Sigmoid colon (tissue), 7 donors: ENCODE data around the gene PPFIA3. TPM values are rescaled to one million over a fixed set of nuclear protein-coding genes. Genes with fewer than 3 reads are reported as not detected.

Source experiments
- DNase-seq: peaks from one replicate; pipeline ENCODE4 v3.0.0-alpha.2; 2019
- H3K27ac ChIP-seq, 4 donors: fragments of 200-600 bp; sonication (generic); one replicate each; pipeline ENCODE4 v1.5.1; 2016 to 2019; ENCODE audit warnings: mild to moderate bottlenecking in 1 of 4
- H3K27me3 ChIP-seq, 3 donors: fragments of 200-600 bp; sonication (generic); one replicate each; pipeline ENCODE4 v1.5.1; 2019; ENCODE audit warnings: mild to moderate bottlenecking in 1 of 3
- H3K36me3 ChIP-seq, 4 donors: fragments of 200-600 bp; sonication (generic); one replicate each; pipeline ENCODE4 v1.5.1; 2016 to 2019
- H3K4me1 ChIP-seq, 4 donors: fragments of 200-600 bp; sonication (generic); one replicate each; pipeline ENCODE4 v1.5.1; 2017 to 2019
- H3K4me3 ChIP-seq, 4 donors: fragments of 200-600 bp; sonication (generic); one replicate each; pipeline ENCODE4 v1.5.1; 2017 to 2019; ENCODE audit warnings: mild to moderate bottlenecking in 2 of 4, moderate library complexity in 1 of 4
- H3K9me3 ChIP-seq, 4 donors: fragments of 200-600 bp in 3 of 4; sonication (generic) in 3 of 4; one replicate each; pipeline versions ENCODE4 v1.5.1 to v1.6.1; 2013 to 2019
- CTCF ChIP-seq, 4 experiments: fragments of 450-650 bp in 3 of 4; fragments of 200-600 bp in 1 of 4; IDR thresholded peaks; one replicate each; pipeline ENCODE4 v1.5.1; 2016 to 2019; ENCODE audit warnings: antibody characterized with exemption in 4 of 4, mild to moderate bottlenecking in 3 of 4, moderate library complexity in 2 of 4
- EP300 ChIP-seq, 4 donors: sonication (generic); formaldehyde crosslinking; IDR thresholded peaks; one replicate each; pipeline ENCODE4 v1.6.1; 2017; ENCODE audit warnings: antibody characterized with exemption in 4 of 4
- POLR2A ChIP-seq, 2 donors: fragments of 450-650 bp; IDR thresholded peaks; one replicate each; pipeline ENCODE4 v1.6.1; 2016; ENCODE audit warnings: antibody characterized with exemption in 2 of 2, mild to moderate bottlenecking in 2 of 2, moderate library complexity in 2 of 2
- POLR2AphosphoS5 ChIP-seq, 4 donors: sonication (generic); formaldehyde crosslinking; IDR thresholded peaks; one replicate each; pipeline ENCODE4 v1.6.1; 2017; ENCODE audit warnings: antibody characterized with exemption in 4 of 4
- WGBS, 2 donors: extraction: QIAGEN DNeasy Blood & Tissue Kit; methylation state at CpG; one replicate each; pipeline ENCODE4 v1.1.7; 2013; 5-methylcytosine and 5-hydroxymethylcytosine counted together
- intact Hi-C: fragments of 100-400 bp; cut with DNase I; formaldehyde crosslinking; loops from one replicate; pipeline ENCODE4 v1.15.1; 2023
- polyA plus RNA-seq, 3 donors: library from polyadenylated mRNA; stranded (reverse); fragments of 200-250 nt; gene quantifications; one replicate each; pipeline ENCODE4 v1.2.3, GENCODE V29; 2013
- total RNA-seq, 4 donors: library from RNA; depleted of rRNA; stranded (reverse); fragments of >200 nt; gene quantifications; one replicate each; pipeline ENCODE4 v1.1.0, GENCODE V29; 2016
- donor health status: healthy with polysubstance abuse.
- donor health status: Bipolar disorder and iron deficiency.
- donor health status: healthy.

Gene PPFIA3
- total and polyA plus RNA-seq, 7 donors = 2.0 to 35.3 (median 3.9) TPM

GRCh38 chr19:49148784-49149651 lies 29.7 kb downstream of the PPFIA3 start:
- peaks cover 0 to 50% (median 43%) of the 10 kb centered on the region in 4 donors for H3K4me1 ChIP-seq
- H3K9me3 ChIP-seq = no peaks in the 10 kb centered on the region
- H3K27ac ChIP-seq = peak overlapping the region; percentile 76 to 85 (median 79)
- peaks cover 0 to 2% (median 0%) of the 10 kb centered on the region in 3 donors for H3K27me3 ChIP-seq
- H3K4me3 ChIP-seq = peak overlapping the region; percentile 47 to 72 (median 64)
- DNase-seq = peak; percentile 97
- peak; percentile 16 to 67 (median 38) for TF ChIP-seq POLR2AphosphoS5 (IDR thresholded peaks at IDR 0.05)
- TF ChIP-seq EP300 (IDR thresholded peaks at IDR 0.05) = no peak
- no peak for TF ChIP-seq CTCF (IDR thresholded peaks at IDR 0.05)
- peak in 1 of 2 donors; percentile 74 for TF ChIP-seq POLR2A (IDR thresholded peaks at IDR 0.05)
- H3K36me3 ChIP-seq = no peaks in the 10 kb centered on the region
- intact Hi-C loops = loop anchor here (5.0 kb wide), 2 partner anchors 58 to 157 kb away; partner anchors contain the start of genes GYS1 and RUVBL2
- 0 to 4% methylated on average over 49 of the region's 49 CpGs for WGBS, 2 donors

- Histone ChIP-seq H3K4me3 (peak overlapping the region; percentile 47 to 72 (median 64)), H3K27ac (peak overlapping the region; percentile 76 to 85 (median 79)), H3K36me3 (no peaks in the 10 kb centered on the region), H3K9me3 (no peaks in the 10 kb centered on the region), H3K4me1 (peaks cover 0 to 50% (median 43%) of the 10 kb centered on the region in 4 donors), H3K27me3 (peaks cover 0 to 2% (median 0%) of the 10 kb centered on the region in 3 donors)
- 0 to 1% methylated on average over 23 of the region's 23 CpGs for WGBS, 2 donors
- TF ChIP-seq EP300 (IDR thresholded peaks at IDR 0.05) (no peak), POLR2A (IDR thresholded peaks at IDR 0.05) (no peak), POLR2AphosphoS5 (IDR thresholded peaks at IDR 0.05) (peak in 1 of 4 donors; percentile 18), CTCF (IDR thresholded peaks at IDR 0.05) (no peak)
- DNase-seq = peak; percentile 87
- intact Hi-C loops = loop anchor here (5.0 kb wide), 2 partner anchors 58 to 157 kb away; partner anchors contain the start of genes GYS1 and RUVBL2
Measured at GRCh38 chr19:49149652-49150105, 30.3 kb downstream of the PPFIA3 start.

- Histone ChIP-seq H3K9me3 (no peaks in the 10 kb centered on the region), H3K27ac (peak overlapping the region; percentile 76 to 85 (median 79)), H3K4me3 (peak overlapping the region; percentile 47 to 72 (median 64)), H3K27me3 (peaks cover 0 to 2% (median 0%) of the 10 kb centered on the region in 3 donors), H3K36me3 (no peaks in the 10 kb centered on the region), H3K4me1 (peaks cover 0 to 49% (median 42%) of the 10 kb centered on the region in 4 donors)
- intact Hi-C loops = no loop called here
- TF ChIP-seq EP300 (IDR thresholded peaks at IDR 0.05) = no peak
- TF ChIP-seq POLR2AphosphoS5 (IDR thresholded peaks at IDR 0.05) = peak in 2 of 4 donors; percentile 41 to 50
- TF ChIP-seq POLR2A (IDR thresholded peaks at IDR 0.05) = peak in 1 of 2 donors; percentile 57
- peak; percentile 89 for DNase-seq
- WGBS, 2 donors = 1% methylated on average over 75 of the region's 75 CpGs
Measured at GRCh38 chr19:49150106-49150943, 31.0 kb downstream of the PPFIA3 start.

- DNase-seq = no peak
- no peaks in the 10 kb centered on the region for H3K36me3 ChIP-seq
- TF ChIP-seq EP300 (IDR thresholded peaks at IDR 0.05) (no peak), POLR2A (IDR thresholded peaks at IDR 0.05) (no peak), CTCF (IDR thresholded peaks at IDR 0.05) (no peak), POLR2AphosphoS5 (IDR thresholded peaks at IDR 0.05) (no peak)
- peaks cover 0 to 2% (median 0%) of the 10 kb centered on the region in 3 donors for H3K27me3 ChIP-seq
- no peaks in the 10 kb centered on the region for H3K9me3 ChIP-seq
- H3K27ac ChIP-seq = peak overlapping the region; percentile 76 to 85 (median 79)
- 1 to 8% methylated on average over 15 to 16 of the region's 16 CpGs for WGBS, 2 donors
- H3K4me1 ChIP-seq = peaks cover 0 to 43% (median 37%) of the 10 kb centered on the region in 4 donors
- H3K4me3 ChIP-seq = peak overlapping the region; percentile 47 to 72 (median 64)
- intact Hi-C loops = no loop called here
Measured at GRCh38 chr19:49150944-49151243, 31.6 kb downstream of the PPFIA3 start.
